ENCODE data around the gene USP20. TPM values are rescaled to one million over a fixed set of nuclear protein-coding genes. Genes with fewer than 3 reads are reported as not detected.
"Not testable (repeated sequence)": the region's sequence is repeated elsewhere in the genome, so short reads cannot be mapped to it uniquely, and the experiment has no call there.

Gene USP20
- polyA plus RNA-seq (2012; ENCODE audit: missing spikeins): 9.1 TPM

GRCh38 chr9:129835128-129835859 is at the start of gene USP20, which contains the start of gene C9orf78:
USP20 (plus strand) TSS chr9:129835458; CDS start chr9:129852556, 17,098 bp downstream.
C9orf78 (minus strand) TSS chr9:129835275; CDS start chr9:129835221, 54 bp downstream.
- TF ChIP-seq POLR2A (IDR thresholded peaks at IDR 0.05; ENCODE audit: low read depth, low read length) (peak; percentile 93), POLR2AphosphoS5 (IDR thresholded peaks at IDR 0.05; ENCODE audit: low read depth, low read length) (peak; percentile 92), TAF1 (IDR thresholded peaks at IDR 0.05; ENCODE audit: borderline replicate concordance, low read depth, low read length) (peak; percentile 71)
- FAIRE-seq (peak; percentile 97), DNase-seq (ENCODE audit: insufficient read length) (peak; percentile 96)

- TF ChIP-seq POLR2AphosphoS5 (IDR thresholded peaks at IDR 0.05; ENCODE audit: low read depth, low read length) (no peak), TAF1 (IDR thresholded peaks at IDR 0.05; ENCODE audit: borderline replicate concordance, low read depth, low read length) (no peak), POLR2A (IDR thresholded peaks at IDR 0.05; ENCODE audit: low read depth, low read length) (no peak)
- FAIRE-seq: no peak
These were observed 49.4 kb upstream of the USP20 start for GRCh38 chr9:129785866-129786265.

GRCh38 chr9:129786481-129786880 is 48.8 kb upstream of the USP20 start:
- TF ChIP-seq POLR2A (IDR thresholded peaks at IDR 0.05; ENCODE audit: low read depth, low read length) (no peak), POLR2AphosphoS5 (IDR thresholded peaks at IDR 0.05; ENCODE audit: low read depth, low read length) (no peak), TAF1 (IDR thresholded peaks at IDR 0.05; ENCODE audit: borderline replicate concordance, low read depth, low read length) (no peak)
- no peak for DNase-seq (ENCODE audit: insufficient read length)
- no peak for FAIRE-seq

More at GRCh38 chr9:129785866-129786265, 49.4 kb upstream of the USP20 start:
- DNase-seq (ENCODE audit: insufficient read length): no peak

GRCh38 chr9:129794549-129794948 is 40.7 kb upstream of the USP20 start:
- FAIRE-seq (no peak), DNase-seq (ENCODE audit: insufficient read length) (no peak)
- TF ChIP-seq TAF1 (IDR thresholded peaks at IDR 0.05; ENCODE audit: borderline replicate concordance, low read depth, low read length) (no peak), POLR2A (IDR thresholded peaks at IDR 0.05; ENCODE audit: low read depth, low read length) (no peak), POLR2AphosphoS5 (IDR thresholded peaks at IDR 0.05; ENCODE audit: low read depth, low read length) (no peak)

- not testable (repeated sequence) for DNase-seq (ENCODE audit: insufficient read length); FAIRE-seq
These were observed 39.2 kb upstream of the USP20 start for GRCh38 chr9:129796029-129796428.

GRCh38 chr9:129798973-129799372 is 36.3 kb upstream of the USP20 start:
- FAIRE-seq: no peak
- no peak for DNase-seq (ENCODE audit: insufficient read length)
- TF ChIP-seq POLR2A (IDR thresholded peaks at IDR 0.05; ENCODE audit: low read depth, low read length): no peak
- no peak for TF ChIP-seq POLR2AphosphoS5 (IDR thresholded peaks at IDR 0.05; ENCODE audit: low read depth, low read length)
- no peak for TF ChIP-seq TAF1 (IDR thresholded peaks at IDR 0.05; ENCODE audit: borderline replicate concordance, low read depth, low read length)

GRCh38 chr9:129801504-129801903 is 33.8 kb upstream of the USP20 start:
- TF ChIP-seq TAF1 (IDR thresholded peaks at IDR 0.05; ENCODE audit: borderline replicate concordance, low read depth, low read length): no peak
- no peak for TF ChIP-seq POLR2AphosphoS5 (IDR thresholded peaks at IDR 0.05; ENCODE audit: low read depth, low read length)
- no peak for TF ChIP-seq POLR2A (IDR thresholded peaks at IDR 0.05; ENCODE audit: low read depth, low read length)

GRCh38 chr9:129802833-129803675 is 32.2 kb upstream of the USP20 start, which contains the start of gene TOR1B:
TOR1B (plus strand) TSS chr9:129803184; CDS start chr9:129803213, 29 bp downstream.
- TF ChIP-seq POLR2A (IDR thresholded peaks at IDR 0.05; ENCODE audit: low read depth, low read length) (peak; percentile 69; the same call in 1 of the 2 replicates), TAF1 (IDR thresholded peaks at IDR 0.05; ENCODE audit: borderline replicate concordance, low read depth, low read length) (peak; percentile 61), POLR2AphosphoS5 (IDR thresholded peaks at IDR 0.05; ENCODE audit: low read depth, low read length) (peak; percentile 51; the same call in 1 of the 2 replicates)
- peak; percentile 65 for FAIRE-seq
- DNase-seq (ENCODE audit: insufficient read length): peak; percentile 77

More at GRCh38 chr9:129801504-129801903, 33.8 kb upstream of the USP20 start:
- DNase-seq (ENCODE audit: insufficient read length) (no peak), FAIRE-seq (no peak)

GRCh38 chr9:129803676-129804060 is 31.6 kb upstream of the USP20 start:
- DNase-seq (ENCODE audit: insufficient read length): no peak
- TF ChIP-seq POLR2AphosphoS5 (IDR thresholded peaks at IDR 0.05; ENCODE audit: low read depth, low read length) (no peak), TAF1 (IDR thresholded peaks at IDR 0.05; ENCODE audit: borderline replicate concordance, low read depth, low read length) (no peak), POLR2A (IDR thresholded peaks at IDR 0.05; ENCODE audit: low read depth, low read length) (no peak)
- FAIRE-seq: no peak

GRCh38 chr9:129806061-129806460 is 29.2 kb upstream of the USP20 start:
- no peak for FAIRE-seq
- DNase-seq (ENCODE audit: insufficient read length): no peak
- no peak for TF ChIP-seq POLR2A (IDR thresholded peaks at IDR 0.05; ENCODE audit: low read depth, low read length)

GRCh38 chr9:129809346-129809745 is 25.9 kb upstream of the USP20 start:
- no peak for FAIRE-seq
- DNase-seq (ENCODE audit: insufficient read length): no peak
- TF ChIP-seq POLR2AphosphoS5 (IDR thresholded peaks at IDR 0.05; ENCODE audit: low read depth, low read length): no peak
- no peak for TF ChIP-seq POLR2A (IDR thresholded peaks at IDR 0.05; ENCODE audit: low read depth, low read length)
- no peak for TF ChIP-seq TAF1 (IDR thresholded peaks at IDR 0.05; ENCODE audit: borderline replicate concordance, low read depth, low read length)

All from GM12892 (cell line).